ENCODE measurements around the gene ZC3H13. TPM values are rescaled to one million over a fixed set of nuclear protein-coding genes. Genes with fewer than 3 reads are reported as not detected.

ZC3H13 gene
- total RNA-seq, 1 donor from 2014 or later: 10.5 TPM

DNA sequence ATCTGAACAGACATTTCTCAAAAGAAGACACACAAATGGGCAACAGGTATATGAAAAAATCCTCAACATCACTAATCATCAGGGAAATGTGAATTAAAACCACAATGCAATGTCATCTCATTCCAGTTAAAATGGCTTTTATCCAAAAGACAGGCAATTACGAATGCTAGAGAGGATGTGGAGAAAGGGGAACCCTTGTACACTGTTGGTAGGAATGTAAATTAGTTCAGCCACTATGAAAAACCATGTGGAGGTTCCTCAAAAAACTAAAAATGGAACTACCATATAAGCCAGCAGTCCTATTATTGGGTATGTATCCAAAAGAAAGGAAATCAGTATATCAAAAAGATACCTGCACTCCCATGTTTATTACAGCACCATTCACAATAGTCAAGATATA, 24.7 kb upstream of the ZC3H13 start:
- no peak for DNase-seq (ENCODE audit: low read depth)
- TF ChIP-seq, protein P1, sequence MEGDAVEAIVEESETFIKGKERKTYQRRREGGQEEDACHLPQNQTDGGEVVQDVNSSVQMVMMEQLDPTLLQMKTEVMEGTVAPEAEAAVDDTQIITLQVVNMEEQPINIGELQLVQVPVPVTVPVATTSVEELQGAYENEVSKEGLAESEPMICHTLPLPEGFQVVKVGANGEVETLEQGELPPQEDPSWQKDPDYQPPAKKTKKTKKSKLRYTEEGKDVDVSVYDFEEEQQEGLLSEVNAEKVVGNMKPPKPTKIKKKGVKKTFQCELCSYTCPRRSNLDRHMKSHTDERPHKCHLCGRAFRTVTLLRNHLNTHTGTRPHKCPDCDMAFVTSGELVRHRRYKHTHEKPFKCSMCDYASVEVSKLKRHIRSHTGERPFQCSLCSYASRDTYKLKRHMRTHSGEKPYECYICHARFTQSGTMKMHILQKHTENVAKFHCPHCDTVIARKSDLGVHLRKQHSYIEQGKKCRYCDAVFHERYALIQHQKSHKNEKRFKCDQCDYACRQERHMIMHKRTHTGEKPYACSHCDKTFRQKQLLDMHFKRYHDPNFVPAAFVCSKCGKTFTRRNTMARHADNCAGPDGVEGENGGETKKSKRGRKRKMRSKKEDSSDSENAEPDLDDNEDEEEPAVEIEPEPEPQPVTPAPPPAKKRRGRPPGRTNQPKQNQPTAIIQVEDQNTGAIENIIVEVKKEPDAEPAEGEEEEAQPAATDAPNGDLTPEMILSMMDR (IDR thresholded peaks at IDR 0.05; ENCODE audit: insufficient read depth, low read length, severe bottlenecking): no peak
- H3K36me3 ChIP-seq (ENCODE audit: control insufficient read depth, insufficient read depth, low read length): no peaks in the 10 kb centered on the region
- no peaks in the 10 kb centered on the region for H3K27me3 ChIP-seq (ENCODE audit: control insufficient read depth, insufficient read depth, low read length)
- H3K4me3 ChIP-seq (ENCODE audit: low read depth, low read length): no peak overlapping the region
- no peak for FAIRE-seq

DNA sequence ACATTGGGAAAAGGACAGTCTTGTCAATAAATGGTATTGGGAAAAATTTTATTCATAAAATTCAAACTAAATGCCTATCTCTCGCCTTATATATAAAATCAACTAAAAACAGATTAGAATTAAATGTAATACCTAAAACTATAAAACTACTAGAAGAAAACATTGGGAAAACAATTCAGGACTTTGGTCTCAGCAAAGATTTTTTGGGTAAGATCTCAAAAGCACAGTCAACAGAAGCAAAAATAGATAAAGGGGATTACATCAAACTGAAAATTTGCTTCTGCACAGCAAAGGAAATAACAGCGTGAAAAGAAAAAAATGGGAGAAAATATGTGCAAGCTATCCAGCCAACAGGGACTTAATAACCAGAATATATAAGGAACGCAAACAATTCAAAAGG, 24.3 kb upstream of the ZC3H13 start:
- H3K27me3 ChIP-seq (ENCODE audit: control insufficient read depth, insufficient read depth, low read length): no peaks in the 10 kb centered on the region
- no peak overlapping the region for H3K4me3 ChIP-seq (ENCODE audit: low read depth, low read length)
- DNase-seq (ENCODE audit: low read depth): no peak
- TF ChIP-seq, protein P1 (IDR thresholded peaks at IDR 0.05; ENCODE audit: insufficient read depth, low read length, severe bottlenecking): no peak
- H3K36me3 ChIP-seq (ENCODE audit: control insufficient read depth, insufficient read depth, low read length): no peaks in the 10 kb centered on the region
- no peak for FAIRE-seq

DNA sequence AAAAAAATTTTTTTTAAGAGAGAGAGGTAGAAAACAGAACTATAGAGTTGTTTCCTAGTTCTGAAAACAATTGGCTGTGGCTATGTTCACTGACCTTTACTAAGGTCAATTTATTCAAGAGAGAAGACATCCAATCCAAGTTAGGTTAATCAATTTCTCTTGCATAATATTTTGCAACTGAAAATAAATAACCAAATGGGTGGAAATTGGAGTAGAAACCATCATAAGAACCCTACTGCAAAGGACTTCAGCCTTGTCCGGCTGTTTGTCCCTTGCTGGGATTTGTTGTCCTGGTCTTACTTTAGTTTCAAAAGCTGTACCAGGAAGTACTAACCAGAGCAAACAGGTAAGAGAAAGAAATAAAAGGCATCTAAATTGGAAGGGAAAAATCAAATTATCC, 23.3 kb upstream of the ZC3H13 start:
- no peak for DNase-seq (ENCODE audit: low read depth)
- TF ChIP-seq, protein P1 (IDR thresholded peaks at IDR 0.05; ENCODE audit: insufficient read depth, low read length, severe bottlenecking): no peak
- H3K36me3 ChIP-seq (ENCODE audit: control insufficient read depth, insufficient read depth, low read length): no peaks in the 10 kb centered on the region
- FAIRE-seq: no peak
- no peaks in the 10 kb centered on the region for H3K27me3 ChIP-seq (ENCODE audit: control insufficient read depth, insufficient read depth, low read length)
- no peak overlapping the region for H3K4me3 ChIP-seq (ENCODE audit: low read depth, low read length)

DNA sequence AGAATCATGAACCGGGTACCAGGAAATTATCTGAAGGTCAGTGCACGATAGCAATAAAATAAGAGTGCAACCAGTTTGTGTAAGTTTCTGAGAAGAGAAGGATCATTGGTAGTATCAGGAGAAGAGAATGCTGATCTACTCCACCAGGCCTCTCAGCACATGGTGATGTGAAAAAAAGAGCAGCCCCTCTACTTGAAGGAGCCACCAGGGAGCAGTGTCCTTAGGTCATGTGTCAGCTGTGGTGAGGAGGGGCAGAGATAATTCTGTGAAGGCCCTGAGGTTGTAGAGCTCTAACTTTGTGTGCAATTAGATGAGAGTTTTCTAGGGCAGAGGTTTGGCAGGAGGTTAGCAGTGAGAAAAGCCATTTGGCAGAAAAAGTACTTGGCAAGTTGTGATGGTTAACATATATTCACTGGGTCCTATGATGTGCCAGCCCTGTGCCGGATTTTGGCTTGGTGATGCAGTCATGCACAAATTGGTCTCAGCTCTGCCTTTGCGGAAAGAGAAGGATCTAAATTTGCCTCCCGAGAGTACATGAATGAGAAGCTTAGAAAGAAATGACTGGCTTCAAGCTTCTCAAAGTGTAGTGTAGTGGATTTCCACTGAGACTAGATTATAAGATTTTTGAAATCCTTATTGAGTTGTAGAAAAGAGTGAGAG, 19.2 kb upstream of the ZC3H13 start:
- no peak for DNase-seq (ENCODE audit: low read depth)
- H3K36me3 ChIP-seq (ENCODE audit: control insufficient read depth, insufficient read depth, low read length): no peaks in the 10 kb centered on the region
- H3K4me3 ChIP-seq (ENCODE audit: low read depth, low read length): no peak overlapping the region
- TF ChIP-seq, protein P1 (IDR thresholded peaks at IDR 0.05; ENCODE audit: insufficient read depth, low read length, severe bottlenecking): no peak
- peak; percentile 66 for FAIRE-seq
- no peaks in the 10 kb centered on the region for H3K27me3 ChIP-seq (ENCODE audit: control insufficient read depth, insufficient read depth, low read length)

DNA sequence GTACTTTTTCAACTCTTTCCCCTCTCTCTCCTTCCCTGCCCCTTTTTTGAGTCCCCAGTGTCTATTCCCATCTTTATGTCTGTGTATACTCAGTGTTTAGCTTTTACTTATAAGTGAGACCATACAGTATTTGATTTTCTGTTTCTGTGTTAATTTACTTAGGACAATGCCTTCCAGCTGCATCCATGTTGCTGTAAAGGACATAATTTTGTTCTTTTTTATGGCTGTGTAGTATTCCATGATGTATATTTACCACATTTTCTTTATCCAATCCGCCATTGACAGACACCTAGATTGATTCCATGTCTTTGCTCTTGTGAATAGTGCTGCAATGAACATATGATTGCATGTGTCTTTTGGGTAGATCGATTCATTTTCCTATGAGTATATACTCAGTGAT, 10.7 kb upstream of the ZC3H13 start:
- FAIRE-seq (no peak), DNase-seq (ENCODE audit: low read depth) (no peak)
- H3K4me3 ChIP-seq (ENCODE audit: low read depth, low read length): no peak overlapping the region
- TF ChIP-seq, protein P1 (IDR thresholded peaks at IDR 0.05; ENCODE audit: insufficient read depth, low read length, severe bottlenecking): no peak
- H3K36me3 ChIP-seq (ENCODE audit: control insufficient read depth, insufficient read depth, low read length): no peaks in the 10 kb centered on the region
- H3K27me3 ChIP-seq (ENCODE audit: control insufficient read depth, insufficient read depth, low read length): no peaks in the 10 kb centered on the region

DNA sequence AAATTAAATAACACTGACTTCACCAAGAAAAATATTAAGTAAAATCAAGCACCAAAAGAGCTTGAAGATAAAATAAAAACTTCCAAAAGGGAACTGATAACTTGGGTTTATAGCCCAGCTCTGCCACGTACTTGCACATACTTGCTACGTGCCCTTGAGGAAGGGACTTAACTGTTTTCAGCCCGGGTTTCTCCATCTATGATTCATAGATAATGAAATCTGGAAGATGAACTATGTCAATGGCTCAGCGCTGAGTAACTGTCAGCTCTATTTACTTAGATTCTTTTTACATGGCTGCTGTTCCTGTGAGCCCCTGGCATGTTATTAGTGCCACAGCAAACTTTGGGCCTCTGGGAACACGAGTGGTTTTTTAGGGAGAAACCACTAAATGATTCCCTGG, 9.6 kb upstream of the ZC3H13 start:
- Histone ChIP-seq H3K4me3 (ENCODE audit: low read depth, low read length) (no peak overlapping the region), H3K27me3 (ENCODE audit: control insufficient read depth, insufficient read depth, low read length) (no peaks in the 10 kb centered on the region), H3K36me3 (ENCODE audit: control insufficient read depth, insufficient read depth, low read length) (no peaks in the 10 kb centered on the region)
- TF ChIP-seq, protein P1 (IDR thresholded peaks at IDR 0.05; ENCODE audit: insufficient read depth, low read length, severe bottlenecking): no peak
- FAIRE-seq (no peak), DNase-seq (ENCODE audit: low read depth) (peak; percentile 76)

Measured in bronchial epithelial cell (primary cell).